ENCODE data around the gene GKN1.

The GKN1 gene

DNA sequence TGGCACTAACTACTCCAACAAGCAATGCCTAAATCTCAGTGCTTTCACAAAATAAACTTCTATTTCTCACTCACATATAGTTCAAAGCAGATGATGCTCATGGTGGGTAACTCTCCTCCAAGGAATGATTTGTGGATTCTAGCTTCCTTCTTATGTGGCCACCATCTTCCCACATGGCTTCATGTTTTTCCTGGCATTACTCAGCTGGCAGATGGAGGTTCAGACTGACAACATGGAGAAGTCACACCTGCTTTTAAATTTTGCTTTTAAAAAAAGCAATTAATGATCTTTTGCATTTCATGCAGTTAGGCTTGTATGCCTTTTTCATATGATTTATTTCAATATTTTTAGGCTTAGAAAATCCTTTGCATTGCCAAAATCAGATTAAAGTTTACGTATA lies 15.4 kb upstream of the GKN1 start:
- TF ChIP-seq, protein P1, sequence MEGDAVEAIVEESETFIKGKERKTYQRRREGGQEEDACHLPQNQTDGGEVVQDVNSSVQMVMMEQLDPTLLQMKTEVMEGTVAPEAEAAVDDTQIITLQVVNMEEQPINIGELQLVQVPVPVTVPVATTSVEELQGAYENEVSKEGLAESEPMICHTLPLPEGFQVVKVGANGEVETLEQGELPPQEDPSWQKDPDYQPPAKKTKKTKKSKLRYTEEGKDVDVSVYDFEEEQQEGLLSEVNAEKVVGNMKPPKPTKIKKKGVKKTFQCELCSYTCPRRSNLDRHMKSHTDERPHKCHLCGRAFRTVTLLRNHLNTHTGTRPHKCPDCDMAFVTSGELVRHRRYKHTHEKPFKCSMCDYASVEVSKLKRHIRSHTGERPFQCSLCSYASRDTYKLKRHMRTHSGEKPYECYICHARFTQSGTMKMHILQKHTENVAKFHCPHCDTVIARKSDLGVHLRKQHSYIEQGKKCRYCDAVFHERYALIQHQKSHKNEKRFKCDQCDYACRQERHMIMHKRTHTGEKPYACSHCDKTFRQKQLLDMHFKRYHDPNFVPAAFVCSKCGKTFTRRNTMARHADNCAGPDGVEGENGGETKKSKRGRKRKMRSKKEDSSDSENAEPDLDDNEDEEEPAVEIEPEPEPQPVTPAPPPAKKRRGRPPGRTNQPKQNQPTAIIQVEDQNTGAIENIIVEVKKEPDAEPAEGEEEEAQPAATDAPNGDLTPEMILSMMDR (IDR thresholded peaks at IDR 0.05; ENCODE audit: low read depth, low read length) = no peak
- no peak overlapping the region for H3K4me3 ChIP-seq (ENCODE audit: low read depth, low read length)

DNA sequence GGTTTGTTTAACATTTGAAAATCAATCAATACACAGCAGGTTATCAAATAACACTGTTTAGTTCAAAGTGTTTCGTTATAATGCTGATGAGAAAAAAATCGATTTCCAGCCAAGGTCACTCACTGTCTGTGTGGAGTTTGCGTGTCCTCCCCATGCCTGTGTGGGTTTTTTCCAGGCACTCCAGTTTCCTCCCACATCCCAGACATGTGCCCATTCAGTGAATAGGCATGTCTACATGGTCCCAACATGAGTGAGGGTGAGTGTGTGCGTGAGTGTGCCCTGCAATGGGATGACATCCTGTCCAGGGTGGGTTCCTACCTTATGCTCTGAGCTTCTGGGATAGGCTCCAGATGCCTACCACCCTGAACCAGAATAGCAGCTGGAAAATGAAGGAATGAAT lies 13.1 kb upstream of the GKN1 start:
- TF ChIP-seq, protein P1 (IDR thresholded peaks at IDR 0.05; ENCODE audit: low read depth, low read length) = no peak
- no peak overlapping the region for H3K4me3 ChIP-seq (ENCODE audit: low read depth, low read length)

DNA sequence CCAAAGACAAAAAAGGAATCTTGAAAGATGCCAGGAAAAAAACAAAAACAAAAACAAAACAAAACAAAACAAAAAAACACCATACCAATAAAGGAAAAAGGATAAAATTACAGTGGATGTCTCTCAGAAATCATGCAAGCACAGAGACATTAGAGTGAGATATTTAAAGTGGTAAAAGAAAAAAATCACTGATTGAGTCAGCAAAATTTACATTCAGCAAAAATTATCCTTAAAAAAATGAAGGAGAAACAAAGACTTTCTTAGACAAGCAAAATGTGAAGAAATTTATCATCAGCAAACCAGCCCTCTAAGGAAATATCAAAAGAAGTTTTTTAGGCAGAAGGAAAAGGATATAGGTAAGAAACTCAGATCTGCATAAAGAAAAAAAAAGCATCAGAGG lies 10.2 kb upstream of the GKN1 start:
- TF ChIP-seq, protein P1 (IDR thresholded peaks at IDR 0.05; ENCODE audit: low read depth, low read length) = no peak
- H3K4me3 ChIP-seq (ENCODE audit: low read depth, low read length) = no peak overlapping the region

DNA sequence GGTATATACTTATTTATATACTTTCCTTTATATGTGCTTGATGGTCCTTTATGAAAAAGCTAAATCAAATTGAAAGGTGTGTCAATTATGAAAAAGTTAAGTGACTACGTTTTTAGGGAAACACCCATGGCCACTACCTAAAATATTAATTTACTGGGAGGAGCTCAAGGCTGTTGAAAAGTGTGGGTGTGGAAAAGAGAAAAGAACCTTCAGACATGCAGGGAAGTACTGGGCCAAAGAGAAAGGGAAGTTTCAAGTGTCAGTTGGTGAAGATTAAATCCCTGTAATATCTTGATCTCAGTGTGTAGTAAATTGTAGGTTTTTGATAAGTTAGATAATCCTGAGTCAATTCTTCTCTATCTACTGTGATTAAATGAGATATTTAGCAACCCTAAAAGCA lies 6.2 kb upstream of the GKN1 start:
- TF ChIP-seq, protein P1 (IDR thresholded peaks at IDR 0.05; ENCODE audit: low read depth, low read length) = no peak
- no peak overlapping the region for H3K4me3 ChIP-seq (ENCODE audit: low read depth, low read length)

DNA sequence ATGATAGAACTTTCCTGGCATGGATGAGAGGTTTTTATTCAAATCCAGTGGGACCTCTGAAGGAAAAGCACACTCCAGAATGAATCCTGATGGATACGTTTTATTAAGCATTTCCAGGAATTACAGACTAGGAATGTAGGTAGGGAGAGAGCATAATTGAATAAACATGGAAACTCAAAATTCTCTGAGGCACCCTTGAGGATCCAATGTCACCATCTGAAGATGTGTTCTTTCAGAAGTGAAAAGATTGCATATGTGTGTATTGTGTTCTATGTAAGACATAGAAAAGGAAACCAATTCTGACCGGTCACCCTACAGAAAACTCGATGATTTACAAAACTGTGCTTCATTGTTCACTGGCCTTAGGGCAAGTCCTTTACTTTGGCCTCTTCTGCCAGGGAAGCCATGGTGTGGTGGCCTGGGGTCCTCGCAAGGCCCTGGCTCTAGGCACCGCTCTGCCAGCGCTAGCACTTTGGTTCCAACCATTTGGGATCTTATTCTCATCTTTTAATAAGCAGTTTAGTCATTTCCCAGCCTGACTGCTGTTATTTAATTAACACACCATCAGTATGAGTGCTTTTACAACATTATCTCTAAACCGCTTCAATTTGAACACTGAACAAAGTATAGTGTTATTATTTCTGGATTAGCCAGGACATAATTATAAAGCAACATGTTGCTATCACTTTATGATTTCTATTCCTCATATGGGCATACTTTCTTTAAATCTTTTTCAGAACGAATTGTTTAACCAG lies 4.5 kb upstream of the GKN1 start:
- TF ChIP-seq, protein P1 (IDR thresholded peaks at IDR 0.05; ENCODE audit: low read depth, low read length) = no peak
- no peak overlapping the region for H3K4me3 ChIP-seq (ENCODE audit: low read depth, low read length)

DNA sequence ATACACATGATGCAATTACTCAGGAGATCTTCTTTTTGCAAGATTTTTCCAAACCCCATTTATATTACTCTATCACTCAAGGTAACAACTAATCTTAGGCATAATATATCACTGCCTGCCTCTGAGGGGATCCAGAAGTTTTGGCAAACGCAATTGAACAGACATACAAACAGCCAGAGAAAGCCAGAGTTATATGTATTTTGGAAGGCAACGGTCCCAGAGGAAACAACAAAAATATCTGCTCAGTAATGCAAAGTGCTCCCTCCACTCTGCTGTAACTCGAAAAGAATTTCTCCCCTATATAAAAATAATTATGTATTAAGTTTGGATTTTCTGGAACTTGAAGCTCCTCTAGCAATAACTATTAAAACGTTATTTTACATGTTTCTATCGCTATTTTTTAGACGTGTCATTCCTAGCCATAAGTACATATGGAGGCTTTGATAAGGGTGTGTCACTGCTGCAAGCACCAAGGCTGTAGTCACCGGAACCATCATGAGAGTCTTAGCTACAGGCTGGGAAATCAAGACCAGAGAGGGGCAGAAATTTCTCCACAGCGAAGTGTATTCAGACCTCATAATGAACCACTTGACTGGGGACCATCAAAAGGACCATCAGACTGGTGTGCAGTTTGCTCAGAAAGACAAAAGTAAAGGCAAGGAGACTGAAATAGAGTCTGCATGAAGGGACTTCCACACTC lies 3.7 kb upstream of the GKN1 start:
- TF ChIP-seq, protein P1 (IDR thresholded peaks at IDR 0.05; ENCODE audit: low read depth, low read length) = no peak

DNA sequence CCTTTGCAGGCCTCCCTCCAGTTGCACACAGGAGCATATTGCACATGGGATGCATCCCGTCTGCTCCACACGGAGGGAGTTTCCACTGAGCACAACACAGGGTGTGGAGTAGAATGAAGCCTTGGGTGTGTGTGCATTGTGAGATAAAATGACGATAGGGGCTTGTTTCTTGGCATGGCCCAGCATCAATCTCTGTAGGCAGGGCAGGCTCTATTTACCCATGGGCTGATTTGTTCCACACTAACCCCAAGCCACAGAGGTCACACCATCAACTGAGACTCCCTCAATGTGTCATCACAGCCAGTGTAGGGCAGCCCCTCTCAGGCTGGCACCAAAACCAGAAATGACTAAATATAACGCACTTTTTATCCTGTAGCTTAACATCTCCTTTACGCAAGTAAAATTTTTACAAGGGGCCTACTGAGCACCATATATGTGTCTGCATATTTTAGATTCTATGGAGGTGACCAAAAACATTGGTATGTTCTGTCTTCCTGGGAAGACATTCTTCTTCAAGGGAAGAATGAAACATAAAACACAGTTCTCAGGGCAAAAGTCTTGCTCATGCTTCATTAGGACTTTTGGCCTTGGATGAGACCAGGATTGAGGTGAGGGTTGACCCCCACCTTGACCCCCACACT lies 2.7 kb upstream of the GKN1 start:
- no peak overlapping the region for H3K4me3 ChIP-seq (ENCODE audit: low read depth, low read length)
- TF ChIP-seq, protein P1 (IDR thresholded peaks at IDR 0.05; ENCODE audit: low read depth, low read length) = no peak

More for the DNA sequence above, 3.7 kb upstream of the GKN1 start:
- no peak overlapping the region for H3K4me3 ChIP-seq (ENCODE audit: low read depth, low read length)
